Measurements from ENCODE around the gene HMHB1. TPM values are rescaled to one million over a fixed set of nuclear protein-coding genes. Genes with fewer than 3 reads are reported as not detected.
A peak's percentile ranks its signal among the peaks of the same experiment; 100 is the strongest.

The HMHB1 gene
- total RNA-seq, 1 donor from 2014 or later: not detected

DNA sequence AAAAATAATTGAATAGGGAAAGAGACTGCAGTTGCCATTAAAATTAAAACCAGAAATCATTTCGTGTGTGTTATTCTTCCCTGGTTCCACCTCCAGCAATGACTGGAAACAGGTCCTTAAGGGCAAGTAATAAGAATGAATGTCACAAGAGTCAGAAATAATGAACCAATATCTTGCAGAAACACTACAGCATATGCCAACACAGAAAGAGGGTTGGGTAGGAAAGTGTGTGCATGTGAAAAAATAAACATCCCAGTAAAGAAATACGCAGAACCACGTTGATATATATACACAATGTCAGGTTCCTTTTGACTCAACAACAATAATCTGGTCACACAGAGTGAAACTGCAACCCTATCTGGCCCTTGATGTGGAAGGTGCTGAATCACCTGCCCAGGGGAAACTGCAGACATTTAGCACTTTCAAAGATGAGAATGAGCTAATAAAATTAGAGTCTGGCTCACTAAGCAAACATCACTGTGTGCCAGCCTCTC, 15.0 kb downstream of the HMHB1 start:
- TF ChIP-seq, protein P1, sequence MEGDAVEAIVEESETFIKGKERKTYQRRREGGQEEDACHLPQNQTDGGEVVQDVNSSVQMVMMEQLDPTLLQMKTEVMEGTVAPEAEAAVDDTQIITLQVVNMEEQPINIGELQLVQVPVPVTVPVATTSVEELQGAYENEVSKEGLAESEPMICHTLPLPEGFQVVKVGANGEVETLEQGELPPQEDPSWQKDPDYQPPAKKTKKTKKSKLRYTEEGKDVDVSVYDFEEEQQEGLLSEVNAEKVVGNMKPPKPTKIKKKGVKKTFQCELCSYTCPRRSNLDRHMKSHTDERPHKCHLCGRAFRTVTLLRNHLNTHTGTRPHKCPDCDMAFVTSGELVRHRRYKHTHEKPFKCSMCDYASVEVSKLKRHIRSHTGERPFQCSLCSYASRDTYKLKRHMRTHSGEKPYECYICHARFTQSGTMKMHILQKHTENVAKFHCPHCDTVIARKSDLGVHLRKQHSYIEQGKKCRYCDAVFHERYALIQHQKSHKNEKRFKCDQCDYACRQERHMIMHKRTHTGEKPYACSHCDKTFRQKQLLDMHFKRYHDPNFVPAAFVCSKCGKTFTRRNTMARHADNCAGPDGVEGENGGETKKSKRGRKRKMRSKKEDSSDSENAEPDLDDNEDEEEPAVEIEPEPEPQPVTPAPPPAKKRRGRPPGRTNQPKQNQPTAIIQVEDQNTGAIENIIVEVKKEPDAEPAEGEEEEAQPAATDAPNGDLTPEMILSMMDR (IDR thresholded peaks at IDR 0.05; ENCODE audit: insufficient read depth, low read length, severe bottlenecking): no peak
- H3K27me3 ChIP-seq (ENCODE audit: control insufficient read depth, insufficient read depth, low read length): no peaks in the 10 kb centered on the region
- peak; percentile 93 for DNase-seq (ENCODE audit: low read depth)
- FAIRE-seq: peak; percentile 18
- no peak overlapping the region for H3K4me3 ChIP-seq (ENCODE audit: low read depth, low read length)
- H3K36me3 ChIP-seq (ENCODE audit: control insufficient read depth, insufficient read depth, low read length): no peaks in the 10 kb centered on the region

DNA sequence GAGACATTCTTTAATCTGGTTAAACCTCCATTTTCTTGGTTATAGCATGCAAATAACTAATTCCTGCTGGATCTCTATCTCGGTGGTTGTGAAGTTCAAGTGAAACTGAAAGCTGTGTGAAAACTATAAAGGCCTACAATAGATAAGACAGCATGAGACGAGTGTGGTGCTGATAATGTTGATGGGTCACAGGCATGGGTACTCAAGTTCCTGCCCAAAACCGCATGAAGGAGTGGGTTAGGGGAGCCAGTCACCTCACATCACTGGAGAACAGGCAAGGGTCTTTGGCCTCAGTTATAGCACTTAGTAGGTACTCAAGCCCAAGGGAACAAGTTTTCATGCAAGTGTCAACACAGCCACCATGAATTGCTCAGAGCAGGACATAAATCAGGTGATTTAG, 16.7 kb downstream of the HMHB1 start:
- DNase-seq (ENCODE audit: low read depth): no peak
- Histone ChIP-seq H3K4me3 (ENCODE audit: low read depth, low read length) (no peak overlapping the region), H3K27me3 (ENCODE audit: control insufficient read depth, insufficient read depth, low read length) (no peaks in the 10 kb centered on the region), H3K36me3 (ENCODE audit: control insufficient read depth, insufficient read depth, low read length) (no peaks in the 10 kb centered on the region)
- FAIRE-seq: no peak
- TF ChIP-seq, protein P1 (IDR thresholded peaks at IDR 0.05; ENCODE audit: insufficient read depth, low read length, severe bottlenecking): no peak

DNA sequence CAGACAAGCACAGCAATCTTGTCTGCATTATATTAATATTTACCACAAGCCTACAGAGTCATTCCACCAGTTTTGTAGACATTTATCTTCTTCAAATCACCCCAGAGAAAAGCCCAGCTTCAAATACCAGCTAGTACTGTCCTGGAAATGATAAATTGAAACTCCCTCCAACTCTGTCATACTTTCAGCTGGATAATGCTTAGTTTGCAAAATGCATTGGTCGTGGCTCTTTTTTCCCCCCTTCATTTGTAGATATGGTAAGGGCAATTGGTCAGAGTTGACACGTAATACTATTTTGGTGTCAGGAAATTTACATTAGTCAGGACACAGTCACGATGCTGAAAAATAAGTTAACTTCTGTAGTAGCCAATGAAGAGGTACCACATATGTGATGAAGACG, 21.2 kb downstream of the HMHB1 start:
- FAIRE-seq: no peak
- H3K36me3 ChIP-seq (ENCODE audit: control insufficient read depth, insufficient read depth, low read length): no peaks in the 10 kb centered on the region
- no peaks in the 10 kb centered on the region for H3K27me3 ChIP-seq (ENCODE audit: control insufficient read depth, insufficient read depth, low read length)
- H3K4me3 ChIP-seq (ENCODE audit: low read depth, low read length): no peak overlapping the region
- DNase-seq (ENCODE audit: low read depth): no peak
- TF ChIP-seq, protein P1 (IDR thresholded peaks at IDR 0.05; ENCODE audit: insufficient read depth, low read length, severe bottlenecking): no peak

DNA sequence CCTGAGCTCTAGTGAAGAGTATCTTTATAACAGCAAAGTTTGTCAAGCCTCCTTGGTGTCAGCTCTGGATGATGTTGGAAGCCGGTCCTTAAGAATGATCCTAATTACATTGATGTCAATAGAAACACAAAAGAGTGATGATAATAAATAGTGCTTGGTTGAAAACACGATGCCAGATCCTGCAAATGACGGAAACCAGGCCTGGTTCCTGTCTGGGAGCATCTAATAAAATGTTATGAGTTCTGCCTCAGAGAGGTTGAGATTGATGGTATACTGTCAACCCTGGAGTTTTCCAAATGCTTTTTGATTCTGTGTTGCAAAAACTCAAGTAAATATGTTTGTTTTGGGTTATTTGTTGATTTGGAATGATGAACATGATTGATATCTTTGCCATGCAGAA, 23.3 kb downstream of the HMHB1 start:
- no peaks in the 10 kb centered on the region for H3K27me3 ChIP-seq (ENCODE audit: control insufficient read depth, insufficient read depth, low read length)
- DNase-seq (ENCODE audit: low read depth) (no peak), FAIRE-seq (no peak)
- TF ChIP-seq, protein P1 (IDR thresholded peaks at IDR 0.05; ENCODE audit: insufficient read depth, low read length, severe bottlenecking): no peak
- no peaks in the 10 kb centered on the region for H3K36me3 ChIP-seq (ENCODE audit: control insufficient read depth, insufficient read depth, low read length)
- no peak overlapping the region for H3K4me3 ChIP-seq (ENCODE audit: low read depth, low read length)

DNA sequence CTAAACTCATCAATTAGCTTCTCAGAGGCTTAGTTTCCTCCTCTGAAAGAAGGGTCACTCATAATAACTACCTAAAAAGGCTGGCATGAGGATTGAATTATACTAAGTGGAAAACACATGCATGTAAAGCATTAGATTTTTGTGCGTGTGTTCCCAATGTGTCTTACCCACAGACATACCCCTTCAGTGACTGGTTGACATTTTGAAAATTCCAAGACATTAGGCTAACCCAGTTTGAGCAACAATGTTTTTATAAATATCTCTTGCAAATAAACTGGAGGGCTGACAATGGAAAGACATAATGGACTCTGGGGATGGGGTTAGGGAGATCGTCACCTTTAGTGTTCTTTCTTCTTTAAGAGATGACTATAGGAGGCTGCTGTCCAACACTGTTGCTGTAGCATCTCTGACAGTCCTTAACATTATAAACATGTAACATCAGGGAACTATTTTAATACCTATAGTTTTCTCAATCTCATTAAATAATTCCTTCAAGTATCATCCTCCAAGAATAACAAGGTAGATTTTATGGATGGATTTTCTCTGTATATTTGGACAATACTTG, 24.3 kb downstream of the HMHB1 start:
- Histone ChIP-seq H3K4me3 (ENCODE audit: low read depth, low read length) (no peak overlapping the region), H3K36me3 (ENCODE audit: control insufficient read depth, insufficient read depth, low read length) (no peaks in the 10 kb centered on the region), H3K27me3 (ENCODE audit: control insufficient read depth, insufficient read depth, low read length) (no peaks in the 10 kb centered on the region)
- no peak for DNase-seq (ENCODE audit: low read depth)
- TF ChIP-seq, protein P1 (IDR thresholded peaks at IDR 0.05; ENCODE audit: insufficient read depth, low read length, severe bottlenecking): no peak
- FAIRE-seq: no peak

DNA sequence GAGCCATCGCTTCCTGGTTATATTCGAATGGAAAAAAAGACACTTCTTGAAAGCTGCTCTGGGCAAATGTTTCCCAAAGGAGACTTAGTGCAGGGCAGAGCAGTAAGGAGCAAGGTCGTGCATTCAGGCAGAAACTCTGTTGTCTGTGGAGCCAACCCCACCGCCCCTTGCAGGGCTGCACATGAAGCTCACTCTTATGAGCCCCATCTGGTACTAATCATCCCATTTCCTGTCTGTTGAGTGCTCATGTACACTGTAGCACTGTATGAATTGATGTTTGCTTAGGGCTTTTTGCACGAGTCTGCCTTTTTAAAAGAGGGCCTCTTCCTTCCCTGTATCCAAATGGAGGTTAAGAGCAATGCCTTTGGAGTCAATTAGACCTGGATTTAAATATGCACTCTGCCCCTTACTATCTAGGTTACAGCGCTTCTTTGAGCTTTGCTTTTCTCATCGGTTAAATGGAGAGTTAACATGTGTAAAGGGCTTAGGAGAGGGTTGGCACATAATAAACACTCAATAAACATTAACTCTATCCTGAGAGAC, 25.4 kb downstream of the HMHB1 start:
- TF ChIP-seq, protein P1 (IDR thresholded peaks at IDR 0.05; ENCODE audit: insufficient read depth, low read length, severe bottlenecking): no peak
- no peaks in the 10 kb centered on the region for H3K27me3 ChIP-seq (ENCODE audit: control insufficient read depth, insufficient read depth, low read length)
- no peak overlapping the region for H3K4me3 ChIP-seq (ENCODE audit: low read depth, low read length)
- DNase-seq (ENCODE audit: low read depth): no peak
- no peak for FAIRE-seq
- H3K36me3 ChIP-seq (ENCODE audit: control insufficient read depth, insufficient read depth, low read length): no peaks in the 10 kb centered on the region

Measured in bronchial epithelial cell (primary cell).